H7 (cell line): ENCODE data around the gene MYO1D. TPM values are rescaled to one million over a fixed set of nuclear protein-coding genes. Genes with fewer than 3 reads are reported as not detected.

ENCODE experiments used
- DNase-seq: peaks from one replicate; pipeline ENCODE4 v3.0.0; 2012
- H3K27me3 ChIP-seq: 2 replicates; pipeline ENCODE4 v1.6.0; 2011; ENCODE audit warnings: mild to moderate bottlenecking, low read length; ENCODE audit not compliant: control insufficient read depth, insufficient read depth
- H3K36me3 ChIP-seq: replicated peaks from 2 replicates; pipeline ENCODE4 v1.5.1; 2011; ENCODE audit warnings: low read length; ENCODE audit not compliant: control insufficient read depth, insufficient read depth
- H3K4me3 ChIP-seq: 2 replicates; pipeline ENCODE4 v1.5.1; 2011; ENCODE audit warnings: low read depth, mild to moderate bottlenecking, control low read depth, low read length, moderate library complexity; ENCODE audit not compliant: insufficient read depth
- total RNA-seq: library from RNA; depleted of rRNA; stranded (reverse); fragments of >200 nt; shearing (Covaris generic); gene quantifications from 2 replicates; pipeline ENCODE4 v1.2.3, GENCODE V29; 2014

MYO1D gene
- total RNA-seq, 1 experiment from 2014 or later: 15.6 TPM

DNA sequence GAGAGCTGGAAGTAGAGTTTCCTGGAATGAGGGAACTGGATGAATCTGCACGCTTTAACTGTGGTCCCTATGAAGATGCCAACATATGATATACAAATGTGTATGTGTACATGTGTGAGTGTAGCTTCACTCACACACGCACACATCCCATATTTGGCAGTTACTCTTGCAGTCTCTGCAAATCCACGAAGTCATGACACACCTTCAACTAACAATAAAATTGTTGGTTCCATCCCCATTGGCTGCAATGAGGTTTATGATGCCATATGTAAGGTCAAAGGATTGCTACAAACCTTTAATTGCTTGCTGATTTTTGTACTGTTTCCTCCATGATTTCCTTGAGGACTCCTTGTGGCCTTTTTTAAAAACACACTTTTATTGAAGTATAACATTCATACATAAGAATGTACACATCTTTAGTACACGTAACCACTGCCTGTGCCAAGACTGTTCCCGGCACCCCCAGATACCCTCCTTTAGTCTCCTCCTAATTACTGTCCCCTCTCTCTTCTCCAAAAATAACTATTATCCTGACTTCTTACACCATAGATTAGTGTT is 22.0 kb downstream of the MYO1D start:
- Histone ChIP-seq H3K36me3 (no peaks in the 10 kb centered on the region), H3K27me3 (no peaks in the 10 kb centered on the region), H3K4me3 (no peak overlapping the region)
- DNase-seq: no peak

DNA sequence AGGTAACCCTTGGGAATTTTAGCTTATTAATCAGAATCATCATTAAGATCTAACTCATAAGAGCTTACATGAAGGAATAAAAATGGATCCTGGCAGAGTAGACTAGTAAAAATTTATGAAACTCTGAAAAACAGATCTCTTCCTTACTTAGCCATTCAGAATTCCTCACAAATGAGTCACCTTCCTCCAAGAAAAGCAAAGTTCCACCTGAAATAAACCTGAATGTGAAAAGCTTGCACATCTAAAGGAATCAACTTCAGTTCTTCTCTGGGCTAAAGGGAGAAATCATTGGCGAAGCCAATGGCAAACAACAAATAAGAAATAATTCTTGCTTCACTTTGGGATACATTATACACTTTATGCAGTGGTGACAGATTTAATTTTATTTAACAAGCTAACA is 22.7 kb downstream of the MYO1D start:
- no peaks in the 10 kb centered on the region for H3K36me3 ChIP-seq
- no peak for DNase-seq
- H3K4me3 ChIP-seq: no peak overlapping the region
- no peaks in the 10 kb centered on the region for H3K27me3 ChIP-seq

DNA sequence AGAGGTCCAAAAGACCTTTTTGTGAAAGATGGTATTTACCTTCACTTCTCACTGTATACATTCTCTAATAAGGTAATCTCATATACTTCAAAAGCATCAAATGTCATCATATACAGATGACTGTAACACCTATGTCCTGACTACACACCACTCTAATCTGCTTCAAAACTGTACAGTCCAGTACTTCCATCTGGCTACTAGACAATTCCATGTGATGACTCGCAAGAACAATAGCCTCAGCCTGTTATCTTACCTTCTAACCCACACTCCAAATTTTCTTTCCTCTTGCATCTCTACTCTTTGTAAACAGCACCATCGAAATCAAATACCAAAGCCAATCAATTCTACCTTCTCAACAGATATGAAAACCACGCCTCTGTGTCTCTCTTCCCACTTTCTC is 24.1 kb downstream of the MYO1D start:
- DNase-seq: no peak
- Histone ChIP-seq H3K36me3 (no peaks in the 10 kb centered on the region), H3K4me3 (no peak overlapping the region), H3K27me3 (no peaks in the 10 kb centered on the region)

DNA sequence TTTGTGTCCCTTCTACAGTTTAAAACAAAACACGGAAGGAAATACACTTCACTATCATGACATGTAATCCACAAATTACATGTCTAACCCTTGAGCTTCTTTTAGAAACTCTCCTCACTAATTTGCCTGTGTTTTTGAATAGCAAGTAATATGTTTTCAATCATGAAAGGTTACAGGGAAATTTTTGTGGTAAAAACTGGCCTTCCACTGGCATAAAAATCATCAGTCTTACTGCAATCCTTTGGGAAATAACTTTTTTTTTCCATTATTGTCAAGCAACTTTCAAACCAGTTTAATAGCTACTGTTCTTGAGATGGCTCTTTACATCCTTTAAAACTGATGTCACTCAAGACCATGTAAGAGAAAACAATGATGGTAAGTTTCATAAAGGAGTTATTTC is 27.0 kb downstream of the MYO1D start:
- H3K27me3 ChIP-seq: no peaks in the 10 kb centered on the region
- H3K36me3 ChIP-seq: no peaks in the 10 kb centered on the region
- DNase-seq: no peak
- no peak overlapping the region for H3K4me3 ChIP-seq

DNA sequence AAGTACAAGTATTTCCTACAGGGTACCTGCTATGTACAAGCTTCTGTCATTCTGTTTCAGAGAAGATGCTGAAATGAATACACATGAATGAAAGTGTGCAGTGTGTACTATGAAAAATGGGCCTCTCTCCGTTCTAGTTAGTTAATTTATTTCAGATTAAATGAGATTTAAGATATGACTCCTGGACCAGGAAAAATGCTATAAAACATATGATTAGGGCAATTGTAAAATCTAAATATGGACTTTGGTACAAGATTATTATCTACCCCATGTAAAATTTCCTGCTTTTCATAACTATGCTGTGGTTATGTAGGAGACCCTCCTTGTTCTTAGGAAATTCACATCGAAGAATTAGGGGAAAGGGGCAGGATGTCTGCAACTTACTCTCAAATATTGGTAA is 28.9 kb downstream of the MYO1D start:
- no peak overlapping the region for H3K4me3 ChIP-seq
- H3K27me3 ChIP-seq: no peaks in the 10 kb centered on the region
- DNase-seq: no peak
- no peaks in the 10 kb centered on the region for H3K36me3 ChIP-seq

DNA sequence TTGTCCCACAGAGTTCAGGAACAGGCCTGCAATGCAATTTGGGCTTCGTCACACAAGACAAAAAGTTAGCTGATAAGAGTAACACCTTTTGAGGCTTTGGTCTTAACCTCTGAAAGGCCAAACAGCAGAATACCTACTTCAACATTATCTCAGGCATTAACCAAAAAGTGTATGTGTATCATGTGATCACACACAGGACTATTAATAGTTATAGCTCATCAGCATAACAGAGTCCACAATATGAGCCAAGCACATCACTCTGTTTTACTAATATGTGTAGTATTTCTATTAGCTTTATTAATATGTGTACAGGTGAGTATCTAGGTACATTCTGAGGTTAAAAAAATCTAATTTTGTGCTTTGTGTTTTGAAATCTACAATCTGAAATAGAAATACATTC is 30.8 kb downstream of the MYO1D start:
- Histone ChIP-seq H3K36me3 (no peaks in the 10 kb centered on the region), H3K4me3 (no peak overlapping the region), H3K27me3 (no peaks in the 10 kb centered on the region)
- DNase-seq: no peak

DNA sequence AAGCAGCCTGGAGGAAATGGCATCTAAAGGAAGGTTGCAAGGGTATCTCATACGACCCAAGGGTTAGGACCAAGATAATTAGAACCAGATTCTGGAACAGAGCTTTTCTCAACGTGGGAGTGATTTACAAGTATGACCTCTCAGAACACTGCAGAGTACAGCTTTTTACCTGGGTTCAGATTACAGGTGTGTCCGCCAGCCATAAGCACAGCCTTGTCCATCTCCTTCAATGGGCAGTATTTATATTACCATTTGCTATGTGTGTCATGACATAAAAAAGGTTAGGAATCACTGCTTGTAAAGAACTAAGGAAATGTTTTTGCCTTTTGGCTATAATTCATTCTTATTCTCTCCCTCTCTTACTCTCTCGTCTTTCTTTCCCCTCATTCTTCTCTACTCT is 36.7 kb downstream of the MYO1D start:
- DNase-seq: no peak
- Histone ChIP-seq H3K36me3 (no peaks in the 10 kb centered on the region), H3K27me3 (no peaks in the 10 kb centered on the region), H3K4me3 (no peak overlapping the region)

DNA sequence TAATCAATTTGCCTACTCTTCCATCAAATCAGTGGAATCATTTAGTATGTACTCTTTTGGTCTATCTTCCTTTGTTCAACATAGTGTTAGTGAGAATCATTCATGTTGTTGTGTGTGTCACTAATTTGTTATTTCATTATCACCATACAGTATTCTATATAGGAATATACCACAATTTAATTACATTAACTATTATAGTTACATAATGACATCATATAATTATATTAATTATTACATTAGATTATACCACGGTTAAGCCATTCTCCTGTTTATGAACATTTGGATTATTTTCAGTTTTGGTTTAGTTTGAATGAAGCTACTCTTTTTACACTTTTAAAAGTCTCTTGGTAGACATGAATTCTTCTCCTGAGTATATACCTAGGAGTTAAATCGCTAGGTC is 40.4 kb downstream of the MYO1D start:
- Histone ChIP-seq H3K27me3 (no peaks in the 10 kb centered on the region), H3K36me3 (no peaks in the 10 kb centered on the region), H3K4me3 (no peak overlapping the region)
- DNase-seq: no peak

DNA sequence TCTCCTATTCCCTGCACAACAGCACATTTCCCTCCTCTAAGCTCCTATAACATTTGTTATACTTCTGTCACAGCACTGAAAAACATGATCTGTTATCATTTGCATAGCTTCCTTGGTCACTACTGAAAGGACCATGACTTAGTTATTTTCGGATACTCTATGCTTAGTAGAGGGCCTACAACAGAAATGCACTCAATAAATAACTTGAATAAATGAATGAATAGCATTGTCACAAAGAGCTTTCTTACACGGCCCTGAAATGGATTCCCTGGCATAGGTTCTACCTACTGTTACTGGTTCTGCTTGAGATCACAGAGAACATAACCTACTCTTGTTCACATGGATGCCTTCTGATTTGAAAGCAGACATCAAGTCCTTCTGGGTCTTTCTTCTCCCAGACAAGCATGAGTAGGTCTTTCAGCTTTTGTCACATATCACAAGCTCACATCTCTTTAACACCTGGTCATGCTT is 41.6 kb downstream of the MYO1D start:
- no peak for DNase-seq
- H3K27me3 ChIP-seq: no peaks in the 10 kb centered on the region
- no peak overlapping the region for H3K4me3 ChIP-seq

DNA sequence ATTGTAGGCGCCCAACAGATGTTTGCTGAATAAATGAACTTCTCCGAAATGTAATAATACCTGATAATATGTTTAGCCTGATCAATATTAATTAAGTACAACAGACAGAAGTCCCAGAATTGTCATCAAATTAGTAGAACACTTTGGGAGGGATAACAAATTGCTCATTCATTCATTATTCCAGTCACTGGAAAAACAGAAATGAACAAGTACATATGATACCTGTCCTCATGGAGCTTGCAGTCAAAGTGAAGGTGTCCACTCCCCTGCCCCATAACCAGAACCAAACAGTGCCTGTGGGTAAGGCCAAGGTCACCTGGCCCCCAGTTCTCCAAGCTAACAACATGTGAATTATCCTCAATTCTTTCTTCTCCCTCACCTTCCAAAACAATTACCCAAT is 42.8 kb downstream of the MYO1D start:
- Histone ChIP-seq H3K4me3 (no peak overlapping the region), H3K27me3 (no peaks in the 10 kb centered on the region), H3K36me3 (no peaks in the 10 kb centered on the region)
- no peak for DNase-seq

More for the DNA sequence above, 41.6 kb downstream of the MYO1D start:
- H3K36me3 ChIP-seq: no peaks in the 10 kb centered on the region

DNA sequence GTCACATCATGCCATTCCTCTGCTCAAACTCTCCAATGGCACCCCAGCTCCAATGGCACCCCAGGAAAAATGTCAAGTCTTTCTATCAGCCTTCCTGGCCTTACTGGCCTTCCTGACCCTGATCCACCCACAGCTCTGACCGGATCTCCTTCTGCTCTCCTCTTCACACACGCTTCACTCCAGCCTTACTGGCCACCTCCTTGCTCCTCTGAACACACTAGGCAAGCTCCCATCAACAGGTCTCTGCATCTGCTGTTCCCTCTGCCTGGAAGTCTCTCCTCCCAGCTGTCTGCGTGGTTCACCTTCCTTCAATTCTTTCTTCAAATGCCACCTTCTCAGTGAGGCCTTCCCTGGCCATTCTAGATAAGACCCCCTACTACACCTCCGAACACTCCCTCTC is 43.4 kb downstream of the MYO1D start:
- no peak for DNase-seq
- no peak overlapping the region for H3K4me3 ChIP-seq
- no peaks in the 10 kb centered on the region for H3K27me3 ChIP-seq
- H3K36me3 ChIP-seq: no peaks in the 10 kb centered on the region

DNA sequence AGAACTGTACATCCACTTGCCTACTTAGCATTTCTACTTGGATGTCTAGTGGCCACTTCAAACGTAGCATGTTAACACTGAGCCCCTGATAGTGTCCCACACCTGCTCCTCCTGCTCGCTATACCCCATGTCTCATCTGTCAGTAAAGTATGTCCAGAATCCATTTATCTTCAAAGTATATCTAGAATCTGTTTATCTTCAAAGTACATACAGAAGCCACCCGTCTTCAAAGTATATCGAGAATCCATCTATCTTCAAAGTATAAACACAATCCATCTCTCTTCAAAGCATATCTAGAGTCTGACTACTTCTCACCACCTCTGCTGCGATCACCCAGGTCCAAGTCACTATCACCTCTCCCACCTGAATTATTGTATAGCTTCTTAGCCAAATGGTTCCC is 43.8 kb downstream of the MYO1D start:
- no peaks in the 10 kb centered on the region for H3K27me3 ChIP-seq
- no peak overlapping the region for H3K4me3 ChIP-seq
- DNase-seq: no peak

DNA sequence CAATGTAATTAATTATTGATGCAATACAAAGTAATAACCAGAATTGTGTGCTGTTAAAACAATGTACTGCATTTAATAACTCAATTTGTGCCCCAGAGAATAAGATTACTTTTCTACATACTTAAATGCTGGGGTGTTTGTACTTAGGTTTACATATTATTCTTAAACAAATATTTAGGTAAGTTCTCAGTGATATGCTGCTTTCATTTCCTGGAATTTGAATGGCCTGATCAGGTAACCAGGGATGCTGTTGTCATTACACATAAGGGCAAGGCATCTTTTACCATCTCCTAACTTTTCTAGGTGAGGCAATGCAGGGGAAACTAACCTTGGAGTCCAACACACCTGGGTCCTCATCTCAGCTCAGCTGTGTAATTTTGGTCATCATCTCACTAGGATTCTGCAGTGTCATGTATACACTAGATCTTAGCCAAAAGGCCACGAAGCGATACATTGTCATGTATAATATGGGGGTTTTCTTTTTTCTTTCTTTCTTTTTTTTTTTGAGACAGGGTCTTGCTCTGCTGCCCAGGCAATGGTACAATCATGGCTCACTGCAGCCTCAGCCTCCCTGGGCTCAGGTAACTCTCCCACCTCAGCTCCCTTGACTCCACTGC is 45.2 kb downstream of the MYO1D start:
- Histone ChIP-seq H3K27me3 (no peaks in the 10 kb centered on the region), H3K4me3 (no peak overlapping the region), H3K36me3 (no peaks in the 10 kb centered on the region)
- no peak for DNase-seq

More for the DNA sequence above, 43.8 kb downstream of the MYO1D start:
- H3K36me3 ChIP-seq: no peaks in the 10 kb centered on the region

DNA sequence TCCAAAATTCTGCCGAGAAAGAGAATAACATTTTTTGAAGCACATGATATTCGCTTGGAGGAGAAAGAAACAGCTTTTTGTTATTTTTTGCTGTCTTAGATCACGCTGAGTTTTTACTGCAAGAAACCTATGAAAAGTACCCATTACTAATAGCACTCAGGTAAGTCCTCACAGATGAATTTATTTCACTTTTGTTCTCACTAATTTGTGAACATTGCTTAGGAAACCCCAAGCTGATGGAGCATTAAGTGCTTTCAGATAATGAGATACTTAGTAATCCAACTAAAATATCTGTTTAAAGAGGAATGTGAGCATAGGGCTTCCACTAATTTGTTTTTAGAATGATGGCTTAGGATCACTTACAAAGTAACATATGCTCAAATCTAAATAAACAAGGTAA is 45.7 kb downstream of the MYO1D start:
- Histone ChIP-seq H3K27me3 (no peaks in the 10 kb centered on the region), H3K36me3 (no peaks in the 10 kb centered on the region), H3K4me3 (no peak overlapping the region)
- DNase-seq: no peak

DNA sequence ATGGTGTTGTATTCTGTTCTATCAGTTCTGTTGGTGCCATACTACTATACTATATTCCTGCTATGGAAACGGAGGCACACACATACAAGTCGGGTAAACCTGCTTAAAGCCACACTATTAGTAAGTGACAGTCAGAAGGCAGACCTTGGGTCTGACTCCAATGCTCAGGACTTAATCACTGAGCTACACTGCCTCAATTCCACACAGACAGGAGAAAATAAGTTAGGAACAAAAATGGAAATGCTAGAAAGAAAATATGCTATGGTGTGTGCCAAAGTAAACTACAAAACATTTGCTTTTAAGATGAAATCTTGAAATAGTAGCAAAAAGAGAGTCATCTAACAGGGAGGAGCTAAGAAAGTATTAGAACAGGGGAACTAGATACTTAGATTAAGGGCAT is 48.1 kb downstream of the MYO1D start:
- Histone ChIP-seq H3K27me3 (no peaks in the 10 kb centered on the region), H3K36me3 (no peaks in the 10 kb centered on the region), H3K4me3 (no peak overlapping the region)
- DNase-seq: no peak

DNA sequence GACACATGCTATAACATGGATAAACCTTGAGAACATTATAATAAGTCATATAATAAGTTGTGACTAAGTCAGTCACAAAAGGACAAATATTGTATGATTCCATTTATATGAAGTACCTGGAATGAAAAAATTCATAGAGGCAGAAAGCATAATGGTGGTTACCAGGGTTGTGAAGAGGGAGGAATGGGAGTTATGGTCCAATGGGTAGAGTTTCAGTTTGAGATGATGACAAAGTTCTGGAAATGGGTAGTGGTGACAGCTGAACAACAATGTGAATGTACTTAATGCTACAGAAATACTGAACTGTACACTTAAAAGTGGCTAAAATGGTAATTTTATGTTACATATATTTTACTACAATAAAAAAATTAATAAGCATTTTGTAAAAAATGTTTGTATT is 49.7 kb downstream of the MYO1D start:
- Histone ChIP-seq H3K27me3 (no peaks in the 10 kb centered on the region), H3K36me3 (no peaks in the 10 kb centered on the region), H3K4me3 (no peak overlapping the region)

More for the DNA sequence above, 49.7 kb downstream of the MYO1D start:
- DNase-seq: no peak
